CMK (cell line): Measurements from ENCODE around the gene NELFB.
A peak's percentile ranks its signal among the peaks of the same experiment; 100 is the strongest.

Source experiments
- DNase-seq: peaks from one replicate; pipeline ENCODE4 v3.0.0-alpha.2; 2010; ENCODE audit warnings: low read depth

NELFB gene

DNA sequence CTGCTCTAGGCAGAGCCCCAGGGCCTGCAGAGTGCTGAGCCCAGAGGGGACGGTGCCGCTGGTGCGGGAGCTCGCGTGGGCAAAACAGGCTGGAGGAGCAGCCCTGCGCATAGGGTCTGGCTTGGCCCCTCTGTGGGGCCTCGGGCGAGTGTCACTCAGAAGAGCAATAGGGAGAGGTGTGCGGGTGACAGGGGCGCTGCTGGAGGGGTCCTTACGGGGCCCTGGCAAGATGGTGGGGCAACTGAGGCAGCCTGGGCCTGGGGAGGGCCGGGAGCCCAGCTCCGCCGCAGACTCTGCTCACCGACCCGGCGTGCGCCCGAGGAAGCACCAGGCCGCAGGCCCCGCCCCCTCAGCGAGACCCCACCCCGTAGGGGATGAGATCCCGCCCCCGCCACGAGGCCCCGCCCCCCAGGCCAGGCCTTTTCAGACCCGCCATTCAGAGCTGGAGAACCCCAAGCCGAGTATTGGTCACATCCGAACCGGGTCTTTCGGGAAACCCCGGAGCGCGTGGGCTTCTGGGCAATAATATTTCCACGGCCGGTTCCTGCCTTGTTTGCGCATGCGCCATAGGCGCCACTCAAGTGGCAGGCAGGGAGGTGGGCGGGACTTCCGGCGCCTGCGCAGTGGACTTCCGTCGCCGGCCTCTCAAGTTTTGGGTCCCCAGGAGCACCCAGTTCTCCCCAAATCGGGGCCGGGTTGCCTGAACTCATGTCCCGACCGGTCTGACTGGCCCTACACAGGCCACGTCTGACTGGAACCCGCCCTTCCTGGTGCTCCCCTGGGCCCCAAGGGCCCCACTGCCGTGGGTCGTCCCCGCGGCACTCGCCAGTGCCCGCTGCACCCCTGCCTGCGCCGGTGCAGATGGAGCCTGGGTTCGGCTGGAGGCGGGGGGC lies 31.8 kb upstream of the NELFB start:
- peak; percentile 94 for DNase-seq

- peak; percentile 74 for DNase-seq
Measured at GRCh38 chr9:137224830-137225694, 30.1 kb upstream of the NELFB start, which contains the start of gene CYSRT1. CYSRT1 (plus strand) TSS chr9:137225174; CDS start chr9:137225622, 448 bp downstream.

GRCh38 chr9:137225699-137226331 lies 29.3 kb upstream of the NELFB start:
- DNase-seq = no peak

DNA sequence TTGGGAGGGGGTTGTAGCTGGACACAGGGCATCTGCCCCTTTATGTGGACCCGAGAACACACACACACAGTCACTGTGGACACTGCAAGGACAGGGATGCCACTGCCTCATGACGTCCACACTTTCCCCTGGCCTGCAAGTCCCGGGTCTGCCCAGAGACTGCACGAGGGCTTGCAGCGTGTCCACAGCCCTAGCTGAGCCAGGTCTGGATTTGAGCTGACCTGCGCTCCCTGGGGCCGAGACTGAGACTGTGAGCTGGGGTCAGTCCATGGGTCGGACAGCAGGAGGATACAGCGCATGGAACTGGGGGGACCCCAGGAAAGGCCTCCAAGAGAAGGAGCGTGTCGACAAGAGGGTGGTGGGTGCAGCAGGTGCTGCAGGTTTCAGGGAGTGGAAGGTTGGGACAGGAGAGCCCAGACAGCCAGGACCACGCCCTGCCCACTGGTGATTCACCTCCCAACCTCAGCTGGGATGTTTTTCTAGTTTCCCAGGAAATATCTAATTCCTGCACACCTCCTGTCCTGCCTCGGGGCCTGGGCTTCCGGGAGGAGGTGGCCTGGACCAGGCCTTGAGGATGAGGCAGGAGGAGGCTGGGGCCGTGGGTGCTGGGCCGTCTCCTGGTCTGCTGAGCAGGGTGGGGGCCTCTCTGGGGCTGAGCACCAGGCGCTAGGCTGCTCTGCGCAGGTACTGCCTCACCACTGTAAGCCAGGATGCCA lies 28.6 kb upstream of the NELFB start:
- DNase-seq = no peak

- DNase-seq = no peak
Measured at GRCh38 chr9:137227054-137227852, 27.9 kb upstream of the NELFB start, which contains the start of gene RNF224. RNF224 (plus strand) TSS chr9:137227502; CDS start chr9:137228336, 834 bp downstream.

GRCh38 chr9:137227853-137228505 lies 27.1 kb upstream of the NELFB start:
- no peak for DNase-seq

GRCh38 chr9:137228506-137228967 lies 26.6 kb upstream of the NELFB start:
- no peak for DNase-seq

- DNase-seq = no peak
Measured at GRCh38 chr9:137228968-137229896, 25.9 kb upstream of the NELFB start.

DNA sequence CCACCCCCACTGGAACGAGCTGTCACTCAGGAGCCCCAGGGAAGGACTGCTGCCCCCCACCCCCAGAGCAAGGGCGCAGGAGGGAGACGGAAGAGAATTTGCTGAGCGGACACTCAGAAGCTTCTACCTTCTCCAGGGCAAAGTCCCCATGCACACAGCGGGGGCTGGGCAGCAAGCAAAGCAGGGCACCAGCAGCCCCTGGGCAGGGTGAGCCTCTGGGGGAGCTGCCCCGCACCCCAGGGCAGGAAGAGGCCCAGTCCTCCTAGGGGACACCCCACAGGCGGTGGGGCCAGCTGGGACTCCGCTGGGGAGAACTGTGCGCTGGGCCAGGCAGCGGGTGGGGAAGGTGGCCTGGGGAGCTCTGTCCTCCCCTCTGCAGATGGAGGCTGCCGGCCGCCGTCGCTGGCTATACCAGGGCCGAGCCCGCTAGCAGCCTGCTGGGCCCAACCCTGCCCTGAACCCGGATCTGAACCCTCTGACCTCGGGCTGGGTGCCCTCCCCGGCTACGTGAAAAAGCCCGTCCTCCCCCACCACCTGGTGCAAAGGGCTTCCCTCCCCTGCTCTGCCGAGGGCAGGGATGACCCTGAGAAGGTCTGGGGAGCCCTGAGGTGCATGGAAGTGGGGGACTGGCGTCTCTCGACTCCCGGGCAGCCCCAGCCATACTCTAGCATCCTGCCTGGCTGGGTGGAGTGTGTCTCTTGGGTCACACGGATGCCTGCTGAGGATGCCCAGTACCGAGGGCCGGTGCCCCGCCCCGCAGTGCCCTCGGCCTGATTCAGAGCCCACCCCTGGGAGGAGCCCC lies 25.0 kb upstream of the NELFB start:
- DNase-seq = no peak

DNA sequence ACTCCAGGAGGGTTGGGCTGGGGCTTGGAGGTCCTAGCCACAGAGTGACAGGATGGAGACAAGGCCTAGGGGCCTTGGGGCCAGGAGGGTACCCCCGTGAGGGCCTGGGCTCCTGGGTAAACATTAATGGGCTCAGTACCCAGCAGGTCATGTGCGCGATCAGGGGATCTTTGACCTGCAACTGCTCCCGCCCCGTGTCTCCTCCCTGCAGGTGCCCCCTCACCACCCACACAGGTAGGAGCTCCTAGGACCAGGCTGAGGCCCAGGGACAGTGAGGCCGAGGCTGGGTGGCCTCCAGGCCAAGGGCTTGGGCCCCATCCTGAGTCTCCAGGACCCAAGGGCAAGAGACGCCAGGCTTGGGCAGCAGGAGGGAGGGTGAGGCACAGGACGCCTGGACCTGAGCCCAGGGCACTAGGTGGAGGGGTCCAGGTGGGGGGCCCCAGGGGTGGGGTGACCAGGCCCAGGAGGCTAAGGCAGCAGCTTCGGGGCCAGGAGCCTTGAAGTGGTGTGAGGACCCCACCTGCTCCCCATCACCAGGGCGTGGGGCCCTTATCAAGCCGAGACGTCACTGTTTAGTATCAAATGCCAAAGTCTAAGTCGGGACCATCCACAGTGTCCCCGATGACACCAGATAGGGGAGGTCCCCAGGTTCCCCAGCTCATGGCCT lies 24.3 kb upstream of the NELFB start, which contains the start of gene SLC34A3:
Gene SLC34A3 (plus strand): TSS at position 197 of the 667 bp plus-strand sequence. CDS start 802 bp downstream, outside the sequence.
- DNase-seq = no peak

DNA sequence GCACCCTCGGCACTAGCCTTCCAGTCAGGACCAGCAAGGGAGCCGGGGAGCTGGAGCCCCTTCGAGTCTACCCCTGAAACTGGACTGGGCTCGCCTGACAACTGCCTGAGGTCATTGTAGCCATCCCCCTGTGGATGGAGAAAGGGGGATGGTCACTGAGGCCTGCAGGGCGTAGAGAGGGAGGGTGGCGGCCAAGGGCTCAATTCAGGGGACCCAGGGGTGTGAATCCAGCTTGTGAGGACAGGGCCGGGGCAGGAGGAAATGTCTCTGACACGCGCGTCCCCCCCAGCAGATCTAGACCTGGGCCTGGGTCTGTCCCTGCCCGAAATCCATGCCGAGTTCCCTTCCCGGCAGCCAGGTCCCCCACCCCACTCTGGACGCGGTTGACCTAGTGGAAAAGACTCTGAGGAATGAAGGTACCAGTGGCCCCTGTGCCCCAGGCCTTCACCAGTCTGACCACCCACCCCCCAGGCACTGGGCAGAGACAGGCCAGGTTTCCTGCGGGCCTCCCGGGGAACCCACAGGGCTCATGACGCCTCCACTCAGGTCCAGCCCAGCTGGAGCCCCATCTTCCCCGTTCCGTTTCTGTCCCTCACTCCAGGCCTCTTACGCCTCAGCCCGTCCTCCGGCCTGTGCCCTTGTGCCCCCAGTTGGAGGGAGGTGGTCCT lies 23.6 kb upstream of the NELFB start:
- DNase-seq = no peak

- DNase-seq = no peak
Measured at GRCh38 chr9:137232101-137232500, 23.0 kb upstream of the NELFB start.

- no peak for DNase-seq
Measured at GRCh38 chr9:137232510-137232909, 22.6 kb upstream of the NELFB start.

DNA sequence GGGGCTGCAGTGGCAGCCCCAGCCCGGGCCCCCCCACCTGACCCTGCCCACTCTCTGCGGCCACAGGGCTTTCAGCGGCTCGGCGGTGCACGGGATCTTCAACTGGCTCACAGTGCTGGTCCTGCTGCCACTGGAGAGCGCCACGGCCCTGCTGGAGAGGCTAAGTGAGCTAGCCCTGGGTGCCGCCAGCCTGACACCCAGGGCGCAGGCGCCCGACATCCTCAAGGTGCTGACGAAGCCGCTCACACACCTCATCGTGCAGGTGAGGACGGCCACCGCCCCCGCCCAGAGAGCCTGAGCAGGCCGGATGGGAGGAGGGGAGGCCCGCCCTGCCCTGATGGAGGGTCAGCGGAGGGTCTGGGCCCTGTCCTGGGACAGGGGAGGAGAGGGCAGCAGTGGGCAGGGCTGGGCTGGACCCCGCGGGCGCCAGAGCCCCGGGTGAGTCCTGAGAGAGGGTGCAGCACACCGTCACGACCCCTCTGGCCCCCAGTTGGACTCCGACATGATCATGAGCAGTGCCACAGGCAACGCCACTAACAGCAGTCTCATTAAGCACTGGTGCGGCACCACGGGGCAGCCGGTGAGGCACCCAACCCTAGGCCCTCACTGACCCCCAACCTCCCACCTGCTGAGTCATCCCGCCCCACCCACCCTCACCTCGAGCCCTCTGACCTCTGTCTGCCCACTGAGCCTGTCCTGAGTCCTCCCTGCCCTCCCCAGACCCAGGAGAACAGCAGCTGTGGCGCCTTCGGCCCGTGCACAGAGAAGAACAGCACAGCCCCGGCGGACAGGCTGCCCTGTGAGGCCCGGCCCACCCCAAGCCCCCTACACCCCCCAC lies 21.8 kb upstream of the NELFB start:
- DNase-seq = no peak

GRCh38 chr9:137234055-137234697 lies 21.0 kb upstream of the NELFB start:
- DNase-seq = no peak
